Trophoblast cell (in vitro differentiated cells and primary cell): Measurements from ENCODE around the gene PFDN6.

Experiments
- DNase-seq, 2 donors: peaks; one replicate each; pipeline ENCODE4 v3.0.0-alpha.2; 2016
- H2AFZ ChIP-seq: 2 replicates; pipeline ENCODE4 v1.6.1; 2013; ENCODE audit warnings: low read length, moderate library complexity, mild to moderate bottlenecking; ENCODE audit not compliant: insufficient read depth, poor library complexity
- H2AK5ac ChIP-seq: 2 replicates; pipeline ENCODE4 v1.6.1; 2013; ENCODE audit warnings: mild to moderate bottlenecking, low read length
- H2BK120ac ChIP-seq: 2 replicates; pipeline ENCODE4 v1.6.1; 2013; ENCODE audit warnings: low read length, mild to moderate bottlenecking, moderate library complexity; ENCODE audit not compliant: insufficient read depth, poor library complexity
- H2BK12ac ChIP-seq: 2 replicates; pipeline ENCODE4 v1.6.1; 2013; ENCODE audit warnings: mild to moderate bottlenecking, low read length, moderate library complexity
- H2BK5ac ChIP-seq: 2 replicates; pipeline ENCODE4 v1.6.1; 2013; ENCODE audit warnings: low read length, low read depth, moderate library complexity, mild to moderate bottlenecking; ENCODE audit not compliant: poor library complexity
- H3K14ac ChIP-seq: 2 replicates; pipeline ENCODE4 v1.6.1; 2013; ENCODE audit warnings: mild to moderate bottlenecking, low read length
- H3K18ac ChIP-seq: 2 replicates; pipeline ENCODE4 v1.6.1; 2013; ENCODE audit warnings: mild to moderate bottlenecking, low read length
- H3K23ac ChIP-seq: 2 replicates; pipeline ENCODE4 v1.6.1; 2013; ENCODE audit warnings: low read length
- H3K27ac ChIP-seq: 2 replicates; pipeline ENCODE4 v1.5.1; 2013; ENCODE audit warnings: low read depth, mild to moderate bottlenecking, inconsistent platforms, low read length, moderate library complexity
- H3K27me3 ChIP-seq: 2 replicates; pipeline ENCODE4 v1.6.1; 2013; ENCODE audit warnings: inconsistent platforms, mild to moderate bottlenecking, low read length, moderate library complexity; ENCODE audit not compliant: insufficient read depth
- H3K36me3 ChIP-seq, 2 experiments: 1 replicate in 1 of 2; 2 replicates in 1 of 2; pipeline ENCODE4 v1.6.1; 2013; ENCODE audit warnings: low read length in 2 of 2, mild to moderate bottlenecking in 2 of 2, moderate library complexity in 1 of 2; ENCODE audit not compliant: insufficient read depth in 2 of 2, control insufficient read depth in 1 of 2
- H3K4ac ChIP-seq: 2 replicates; pipeline ENCODE4 v1.6.1; 2013; ENCODE audit warnings: low read depth, mild to moderate bottlenecking, low read length, moderate library complexity
- H3K4me1 ChIP-seq, 2 experiments: 1 replicate in 1 of 2; 2 replicates in 1 of 2; pipeline ENCODE4 v1.6.1; 2013; ENCODE audit warnings: low read length in 2 of 2, mild to moderate bottlenecking in 2 of 2, moderate library complexity in 1 of 2; ENCODE audit not compliant: insufficient read depth in 2 of 2, control insufficient read depth in 1 of 2
- H3K4me2 ChIP-seq: 2 replicates; pipeline ENCODE4 v1.6.1; 2013; ENCODE audit warnings: inconsistent platforms, mild to moderate bottlenecking, low read length, moderate library complexity
- H3K4me3 ChIP-seq: 2 replicates; pipeline ENCODE4 v1.5.1; 2013; ENCODE audit warnings: mild to moderate bottlenecking, low read depth, low read length, inconsistent platforms
- H3K79me1 ChIP-seq: one replicate; pipeline ENCODE4 v1.6.1; 2013; ENCODE audit warnings: low read length
- H3K79me2 ChIP-seq: 2 replicates; pipeline ENCODE4 v1.6.1; 2013; ENCODE audit warnings: low read length, mild to moderate bottlenecking; ENCODE audit not compliant: control insufficient read depth, insufficient read depth, poor library complexity
- H3K9ac ChIP-seq: 2 replicates; pipeline ENCODE4 v1.6.1; 2013; ENCODE audit warnings: mild to moderate bottlenecking, low read length
- H3K9me3 ChIP-seq: 2 replicates; pipeline ENCODE4 v1.6.1; 2013; ENCODE audit warnings: low read depth, mild to moderate bottlenecking, control low read depth, inconsistent platforms, low read length; ENCODE audit not compliant: insufficient read depth
- H4K12ac ChIP-seq: 2 replicates; pipeline ENCODE4 v1.6.1; 2013; ENCODE audit warnings: low read depth, mild to moderate bottlenecking, low read length, moderate library complexity
- H4K8ac ChIP-seq: 2 replicates; pipeline ENCODE4 v1.6.1; 2013; ENCODE audit warnings: low read depth, mild to moderate bottlenecking, low read length, moderate library complexity
- H4K91ac ChIP-seq: one replicate; pipeline ENCODE4 v1.6.1; 2013; ENCODE audit warnings: low read depth, mild to moderate bottlenecking, low read length, moderate library complexity
- WGBS: extraction: QIAGEN DNeasy Blood & Tissue Kit; methylation state at CpG from one replicate; pipeline ENCODE4 v1.1.7; 2013; ENCODE audit warnings: missing lambda C conversion rate; ENCODE audit not compliant: insufficient read length, insufficient coverage; ENCODE audit errors: extremely low coverage; 5-methylcytosine and 5-hydroxymethylcytosine counted together

The PFDN6 gene

DNA sequence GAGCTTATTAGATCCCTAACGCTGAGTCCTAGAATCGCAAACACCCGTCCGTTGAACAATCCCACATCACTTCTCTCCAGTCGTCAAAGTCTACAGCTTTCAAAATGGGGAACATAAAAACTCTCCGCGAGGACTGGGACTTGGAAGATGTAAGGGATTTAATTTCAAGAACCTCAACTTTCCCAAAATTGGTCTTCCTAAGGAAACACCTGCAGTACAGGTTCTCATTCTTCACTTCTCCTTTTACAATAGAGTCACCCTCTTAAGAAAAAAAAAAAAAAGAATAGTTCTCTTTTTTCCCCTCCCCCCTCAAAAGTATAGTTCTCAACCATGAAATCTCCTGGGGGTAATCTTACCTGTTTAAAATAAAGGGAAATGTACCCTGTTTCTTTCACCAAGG lies 34.7 kb downstream of the PFDN6 start:
- Histone ChIP-seq H2AK5ac (no peak overlapping the region), H2BK12ac (no peak overlapping the region), H3K4ac (no peak overlapping the region), H3K27me3 (no peaks in the 10 kb centered on the region), H3K14ac (no peak overlapping the region), H4K12ac (no peak overlapping the region), H3K36me3 (peaks cover 21 to 23% of the 10 kb centered on the region in 2 experiments), H3K4me2 (peak overlapping the region; percentile 80), H3K79me1 (peaks cover 8% of the 10 kb centered on the region), H3K23ac (no peak overlapping the region), H3K4me1 (peaks cover 17 to 19% of the 10 kb centered on the region in 2 experiments), H4K8ac (no peak overlapping the region), H4K91ac (no peak overlapping the region), H3K27ac (no peak overlapping the region), H3K9me3 (peaks cover 1% of the 10 kb centered on the region), H3K18ac (no peak overlapping the region), H3K9ac (no peak overlapping the region), H2AFZ (no peak overlapping the region), H3K79me2 (peaks cover 8% of the 10 kb centered on the region), H2BK120ac (no peak overlapping the region), H3K4me3 (no peak overlapping the region), H2BK5ac (no peak overlapping the region)
- no CpG with 5 or more reads among the region's 7 CpGs for WGBS
- DNase-seq, result no peak

- Histone ChIP-seq H2BK5ac (no peak overlapping the region), H2AK5ac (no peak overlapping the region), H3K9ac (no peak overlapping the region), H3K9me3 (peaks cover 2% of the 10 kb centered on the region), H3K4me1 (no peaks in the 10 kb centered on the region), H3K79me2 (no peaks in the 10 kb centered on the region), H3K14ac (no peak overlapping the region), H4K12ac (no peak overlapping the region), H3K18ac (no peak overlapping the region), H3K27me3 (no peaks in the 10 kb centered on the region), H3K4me3 (no peak overlapping the region), H3K4ac (no peak overlapping the region), H4K91ac (no peak overlapping the region), H3K79me1 (no peaks in the 10 kb centered on the region), H3K4me2 (no peak overlapping the region), H4K8ac (no peak overlapping the region), H3K27ac (no peak overlapping the region), H3K36me3 (no peaks in the 10 kb centered on the region), H2AFZ (no peak overlapping the region), H2BK12ac (no peak overlapping the region), H3K23ac (no peak overlapping the region), H2BK120ac (no peak overlapping the region)
- DNase-seq, result no peak
- no CpG with 5 or more reads among the region's 5 CpGs for whole genome bisulfite sequencing
These were observed 39.7 kb downstream of the PFDN6 start for GRCh38 chr6:33329058-33329457.

DNA sequence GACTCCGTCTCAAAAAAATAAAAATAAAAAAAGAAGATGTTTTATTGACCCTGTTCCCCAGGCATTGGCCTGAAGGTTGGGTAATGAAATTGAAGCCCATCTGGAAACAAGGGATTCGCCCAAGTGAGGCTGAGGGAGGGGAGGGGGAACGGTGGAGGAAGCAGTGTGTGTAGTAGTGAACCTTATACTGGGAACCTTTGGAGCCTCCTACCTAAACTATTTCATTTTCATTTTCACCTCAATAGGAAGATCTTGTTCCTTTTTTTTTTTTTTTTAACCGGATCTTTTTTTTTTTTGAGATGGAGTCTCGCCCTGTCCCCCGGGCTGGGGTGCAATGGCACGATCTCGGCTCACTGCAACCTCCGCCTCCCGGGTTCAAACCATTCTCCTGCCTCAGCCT lies 41.3 kb downstream of the PFDN6 start:
- no CpG with 5 or more reads among the region's 10 CpGs for WGBS
- H2AK5ac ChIP-seq, result no peak overlapping the region

GRCh38 chr6:33333666-33334065 lies 44.3 kb downstream of the PFDN6 start:
- Histone ChIP-seq H4K12ac (no peak overlapping the region), H2AFZ (no peak overlapping the region), H3K9ac (no peak overlapping the region), H3K4me3 (no peak overlapping the region), H4K91ac (no peak overlapping the region), H2BK120ac (no peak overlapping the region), H3K4ac (no peak overlapping the region), H3K4me1 (no peaks in the 10 kb centered on the region), H3K4me2 (no peak overlapping the region), H4K8ac (no peak overlapping the region), H3K23ac (no peak overlapping the region), H2BK5ac (no peak overlapping the region), H3K18ac (no peak overlapping the region), H2AK5ac (no peak overlapping the region), H3K79me2 (no peaks in the 10 kb centered on the region), H3K9me3 (peaks cover 2% of the 10 kb centered on the region), H3K36me3 (no peaks in the 10 kb centered on the region), H3K27ac (no peak overlapping the region), H3K79me1 (no peaks in the 10 kb centered on the region), H3K14ac (no peak overlapping the region), H2BK12ac (no peak overlapping the region), H3K27me3 (no peaks in the 10 kb centered on the region)
- DNase-seq, result no peak
- no CpG with 5 or more reads among the region's 4 CpGs for WGBS

More for the DNA sequence above, 41.3 kb downstream of the PFDN6 start:
- no peak overlapping the region for H2BK12ac ChIP-seq
- H3K14ac ChIP-seq, result no peak overlapping the region
- no peak overlapping the region for H2BK120ac ChIP-seq
- H3K4me1 ChIP-seq, result no peaks in the 10 kb centered on the region
- H3K4me3 ChIP-seq, result no peak overlapping the region
- no peak for DNase-seq
- no peak overlapping the region for H3K23ac ChIP-seq
- H3K27me3 ChIP-seq, result no peaks in the 10 kb centered on the region
- H4K8ac ChIP-seq, result no peak overlapping the region
- H3K18ac ChIP-seq, result no peak overlapping the region
- H3K9ac ChIP-seq, result no peak overlapping the region
- no peak overlapping the region for H4K12ac ChIP-seq
- H3K36me3 ChIP-seq, result no peaks in the 10 kb centered on the region
- no peak overlapping the region for H4K91ac ChIP-seq
- no peak overlapping the region for H2BK5ac ChIP-seq
- no peak overlapping the region for H2AFZ ChIP-seq
- peaks cover 2% of the 10 kb centered on the region for H3K9me3 ChIP-seq
- H3K27ac ChIP-seq, result no peak overlapping the region
- H3K79me2 ChIP-seq, result no peaks in the 10 kb centered on the region
- no peaks in the 10 kb centered on the region for H3K79me1 ChIP-seq
- H3K4ac ChIP-seq, result no peak overlapping the region
- H3K4me2 ChIP-seq, result no peak overlapping the region
